K562 (cell line): Measurements from ENCODE around the gene OR2W3. TPM values are rescaled to one million over a fixed set of nuclear protein-coding genes. Genes with fewer than 3 reads are reported as not detected.

Experiments used
- ATF6 ChIP-seq: sonication (generic); formaldehyde crosslinking; IDR thresholded peaks from 2 replicates; pipeline ENCODE4 v1.4.0; 2020; ENCODE audit warnings: mild to moderate bottlenecking, missing genetic modification reagents
- CBFA2T2 ChIP-seq: fragments of 450-650 bp; conservative IDR thresholded peaks from 2 replicates; pipeline ENCODE4 v1.6.1; 2017; ENCODE audit warnings: mild to moderate bottlenecking
- CBX3 ChIP-seq, 2 experiments: IDR thresholded peaks; 1 replicate in 1 of 2; 2 replicates in 1 of 2; pipeline ENCODE4 v1.6.1; 2012; ENCODE audit warnings: inconsistent platforms in 2 of 2, low read length in 2 of 2, borderline replicate concordance in 1 of 2, control low read depth in 1 of 2
- CEBPB ChIP-seq: fragments of 450-650 bp; IDR thresholded peaks from 2 replicates; pipeline ENCODE4 v1.6.1; 2016; ENCODE audit warnings: missing genetic modification characterization, missing compliant biosample characterization
- CHD1 ChIP-seq: fragments of 200-600 bp; sonication (generic); IDR thresholded peaks from one replicate; pipeline ENCODE4 v1.6.1; 2012; ENCODE audit warnings: mild to moderate bottlenecking, moderate library complexity, low read length, inconsistent platforms
- DIDO1 ChIP-seq: fragments of 450-650 bp; IDR thresholded peaks from 2 replicates; pipeline ENCODE4 v1.6.1; 2016; ENCODE audit warnings: low read depth, missing biosample characterization, missing genetic modification characterization
- DMBX1 ChIP-seq: fragments of 250-450 bp; sonication (Bioruptor Pico); IDR thresholded peaks from 2 replicates; pipeline ENCODE4 v1.8.0; 2022; ENCODE audit warnings: inconsistent platforms, mild to moderate bottlenecking, moderate library complexity, borderline replicate concordance
- DPF2 ChIP-seq: fragments of 450-650 bp; IDR thresholded peaks from 2 replicates; pipeline ENCODE4 v1.6.1; 2016
- FIP1L1 ChIP-seq: fragments of 200-400 bp; formaldehyde crosslinking; IDR thresholded peaks from 2 replicates; pipeline ENCODE4 v1.6.1; 2018; ENCODE audit warnings: mild to moderate bottlenecking, low read depth, low read length; ENCODE audit not compliant: poor library complexity, severe bottlenecking
- GATA2 ChIP-seq: sonication (generic); formaldehyde crosslinking; IDR thresholded peaks from 2 replicates; pipeline ENCODE4 v1.4.0; 2020; ENCODE audit warnings: mild to moderate bottlenecking, missing genetic modification reagents
- IFI16 ChIP-seq: fragments of 250-450 bp; sonication (Bioruptor Pico); IDR thresholded peaks from 2 replicates; pipeline ENCODE4 v2.1.2; 2022; ENCODE audit warnings: mild to moderate bottlenecking, inconsistent platforms
- KDM4B ChIP-seq, 2 experiments: fragments of 450-650 bp in 1 of 2; sonication (generic) in 1 of 2; IDR thresholded peaks; 2 replicates each; pipeline ENCODE4 v1.6.1; 2016 to 2017; ENCODE audit warnings: borderline replicate concordance in 2 of 2, antibody characterized with exemption in 1 of 2, low read depth in 1 of 2, mild to moderate bottlenecking in 1 of 2
- NCOA6 ChIP-seq: fragments of 450-650 bp; IDR thresholded peaks from 2 replicates; pipeline ENCODE4 v1.6.1; 2017; ENCODE audit warnings: mild to moderate bottlenecking
- RBBP5 ChIP-seq: fragments of 200-600 bp; sonication (generic); IDR thresholded peaks from 2 replicates; pipeline ENCODE4 v1.6.1; 2012; ENCODE audit warnings: borderline replicate concordance, mild to moderate bottlenecking, low read length, control low read depth, inconsistent platforms; ENCODE audit not compliant: insufficient read depth, poor library complexity, severe bottlenecking
- SMARCA4 ChIP-seq: fragments of 450-650 bp; IDR thresholded peaks from 2 replicates; pipeline ENCODE4 v1.6.1; 2016
- SMC3 ChIP-seq: conservative IDR thresholded peaks from 2 replicates; pipeline ENCODE4 v1.6.1; 2011; ENCODE audit warnings: low read depth, low read length, improper control_type of control experiment; ENCODE audit not compliant: insufficient read depth
- TAF1 ChIP-seq: IDR thresholded peaks from 2 replicates; pipeline ENCODE4 v1.6.1; 2011; ENCODE audit warnings: mild to moderate bottlenecking, low read length, moderate library complexity; ENCODE audit not compliant: insufficient read depth, control insufficient read depth, severe bottlenecking; ENCODE audit errors: extremely low read depth
- ZNF785 ChIP-seq: fragments of 250-450 bp; sonication (Bioruptor Pico); IDR thresholded peaks from 2 replicates; pipeline ENCODE4 v1.4.0; 2020; ENCODE audit warnings: mild to moderate bottlenecking
- polyA plus RNA-seq, 8 experiments: library from polyadenylated mRNA; depleted of rRNA in 4 of 8; stranded (reverse) in 5 of 8; unstranded in 3 of 8; fragments of >200 nt; fragmentation: Nextera tagmentation in 2 of 8; fragmentation: Illumina TruSeq in 1 of 8; extraction: Ambion mirVana in 2 of 8; extraction: Trizol in 1 of 8; gene quantifications; 2 replicates each; pipeline versions ENCODE4 v1.2.1 to v1.2.3, GENCODE V29; 2011 to 2014; ENCODE audit warnings: inconsistent platforms in 1 of 8, missing spikeins in 1 of 8
- total RNA-seq, 7 experiments: library from RNA; depleted of rRNA in 6 of 7; stranded (reverse); fragments of >200 nt in 6 of 7; fragmentation: Illumina TruSeq in 2 of 7; extraction: Trizol in 2 of 7; gene quantifications; 2 replicates each; pipeline versions ENCODE4 v1.2.1 to v1.2.3, GENCODE V29; 2011 to 2021; ENCODE audit warnings: low replicate concordance in 1 of 7
- TF ChIP-seq, protein P1 (sequence below): sonication (generic); IDR thresholded peaks from 2 replicates; pipeline ENCODE4 v1.6.1; 2016
- TF ChIP-seq, protein P2 (sequence below): fragments of 250-450 bp; sonication (Bioruptor Pico); IDR thresholded peaks from 2 replicates; pipeline ENCODE4 v1.8.0; 2021; ENCODE audit warnings: mild to moderate bottlenecking, moderate library complexity

OR2W3 gene
- total and polyA plus RNA-seq, 9 of the 15 experiments (the other 6 are each of a cell fraction or from before 2014, with no cell fraction given): 0.67 to 7.6 (median 3.7) TPM

DNA sequence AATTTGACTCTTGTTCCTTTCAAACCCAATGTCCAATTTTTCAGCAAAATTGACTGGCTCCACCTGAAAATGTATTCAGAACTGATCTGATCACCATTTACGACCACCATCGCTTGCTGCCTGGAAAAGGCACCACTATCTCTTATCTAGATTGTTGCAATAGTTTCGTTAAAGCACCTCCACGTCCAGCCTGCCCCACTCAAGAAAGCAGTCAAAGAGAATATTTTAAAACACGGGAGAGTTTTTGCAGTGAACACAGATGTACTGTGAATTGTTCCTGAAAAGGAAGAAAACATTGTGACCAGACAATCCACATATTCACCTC, 49.7 kb upstream of the OR2W3 start (continued):
- no peak for TF ChIP-seq DMBX1
- TF ChIP-seq DIDO1 (tag): no peak
- TF ChIP-seq ATF6: no peak
- TF ChIP-seq NCOA6: no peak
- no peak for TF ChIP-seq RBBP5
- TF ChIP-seq TAF1: no peak
- peak; percentile 91 for TF ChIP-seq CEBPB
- no peak for TF ChIP-seq SMC3
- no peak for TF ChIP-seq CBFA2T2
- no peak for TF ChIP-seq ZNF785
- peak; percentile 53; the same call in 1 of the 2 replicates for TF ChIP-seq DPF2
- TF ChIP-seq GATA2 (CRISPR knock-in tag): no peak
- TF ChIP-seq FIP1L1: no peak
- TF ChIP-seq, protein P1, sequence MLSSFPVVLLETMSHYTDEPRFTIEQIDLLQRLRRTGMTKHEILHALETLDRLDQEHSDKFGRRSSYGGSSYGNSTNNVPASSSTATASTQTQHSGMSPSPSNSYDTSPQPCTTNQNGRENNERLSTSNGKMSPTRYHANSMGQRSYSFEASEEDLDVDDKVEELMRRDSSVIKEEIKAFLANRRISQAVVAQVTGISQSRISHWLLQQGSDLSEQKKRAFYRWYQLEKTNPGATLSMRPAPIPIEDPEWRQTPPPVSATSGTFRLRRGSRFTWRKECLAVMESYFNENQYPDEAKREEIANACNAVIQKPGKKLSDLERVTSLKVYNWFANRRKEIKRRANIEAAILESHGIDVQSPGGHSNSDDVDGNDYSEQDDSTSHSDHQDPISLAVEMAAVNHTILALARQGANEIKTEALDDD: peak; percentile 57
- no peak for TF ChIP-seq KDM4B (IDR thresholded peaks at IDR 0.05; ENCODE audit: borderline replicate concordance in 2 of 2, low read depth in 1 of 2)
- peak; percentile 49; the same call in 1 of the 2 replicates for TF ChIP-seq SMARCA4
- no peak for TF ChIP-seq CBX3 (IDR thresholded peaks at IDR 0.05; ENCODE audit: borderline replicate concordance in 1 of 2, low read length in 2 of 2)
- no peak for TF ChIP-seq CHD1
- no peak for TF ChIP-seq IFI16 (CRISPR knock-in tag)
- TF ChIP-seq, protein P2, sequence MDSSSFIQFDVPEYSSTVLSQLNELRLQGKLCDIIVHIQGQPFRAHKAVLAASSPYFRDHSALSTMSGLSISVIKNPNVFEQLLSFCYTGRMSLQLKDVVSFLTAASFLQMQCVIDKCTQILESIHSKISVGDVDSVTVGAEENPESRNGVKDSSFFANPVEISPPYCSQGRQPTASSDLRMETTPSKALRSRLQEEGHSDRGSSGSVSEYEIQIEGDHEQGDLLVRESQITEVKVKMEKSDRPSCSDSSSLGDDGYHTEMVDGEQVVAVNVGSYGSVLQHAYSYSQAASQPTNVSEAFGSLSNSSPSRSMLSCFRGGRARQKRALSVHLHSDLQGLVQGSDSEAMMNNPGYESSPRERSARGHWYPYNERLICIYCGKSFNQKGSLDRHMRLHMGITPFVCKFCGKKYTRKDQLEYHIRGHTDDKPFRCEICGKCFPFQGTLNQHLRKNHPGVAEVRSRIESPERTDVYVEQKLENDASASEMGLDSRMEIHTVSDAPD (CRISPR knock-in tag): no peak
